ENCODE results near the gene ACTL10.

Gene ACTL10

GRCh38 chr20:33650111-33650752, 16.5 kb upstream of the ACTL10 start:
- no peak for DNase-seq

GRCh38 chr20:33650753-33651561, 15.8 kb upstream of the ACTL10 start:
- DNase-seq = no peak

GRCh38 chr20:33651562-33652048, 15.1 kb upstream of the ACTL10 start:
- DNase-seq = no peak

DNA sequence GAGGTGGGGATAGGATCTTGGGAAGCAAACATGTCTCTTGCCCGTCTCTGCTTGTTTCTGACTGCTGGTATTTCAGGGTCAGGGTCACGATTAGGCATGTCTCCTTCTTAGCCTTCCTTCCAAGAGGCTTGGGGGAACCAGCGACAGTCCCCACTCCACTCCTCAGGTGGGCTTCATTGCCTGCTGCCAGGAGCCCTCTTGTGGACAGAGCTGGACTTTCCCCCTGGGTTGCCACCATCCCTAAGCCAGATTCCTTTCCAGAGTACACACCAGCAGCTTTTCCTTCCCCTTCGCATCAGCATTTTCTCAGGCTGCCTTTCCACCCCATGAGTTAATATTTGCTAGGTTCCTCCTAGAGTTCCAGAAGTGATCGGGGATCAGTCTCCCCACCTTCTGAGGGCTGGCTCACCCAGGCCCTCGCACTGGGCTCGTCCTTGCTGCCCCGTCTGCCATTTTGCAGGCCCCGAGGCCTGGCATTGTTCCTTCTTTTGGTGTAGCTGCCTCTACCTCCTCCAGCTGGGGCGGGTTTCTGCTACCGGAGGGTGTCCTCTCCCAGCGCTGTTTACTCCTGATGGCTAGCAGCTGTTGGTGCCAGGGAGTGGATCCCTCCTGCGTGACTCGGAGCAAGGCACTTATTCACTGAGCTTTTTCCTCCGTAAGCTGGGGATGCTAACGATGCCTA, 13.4 kb upstream of the ACTL10 start:
- no peak for DNase-seq

DNA sequence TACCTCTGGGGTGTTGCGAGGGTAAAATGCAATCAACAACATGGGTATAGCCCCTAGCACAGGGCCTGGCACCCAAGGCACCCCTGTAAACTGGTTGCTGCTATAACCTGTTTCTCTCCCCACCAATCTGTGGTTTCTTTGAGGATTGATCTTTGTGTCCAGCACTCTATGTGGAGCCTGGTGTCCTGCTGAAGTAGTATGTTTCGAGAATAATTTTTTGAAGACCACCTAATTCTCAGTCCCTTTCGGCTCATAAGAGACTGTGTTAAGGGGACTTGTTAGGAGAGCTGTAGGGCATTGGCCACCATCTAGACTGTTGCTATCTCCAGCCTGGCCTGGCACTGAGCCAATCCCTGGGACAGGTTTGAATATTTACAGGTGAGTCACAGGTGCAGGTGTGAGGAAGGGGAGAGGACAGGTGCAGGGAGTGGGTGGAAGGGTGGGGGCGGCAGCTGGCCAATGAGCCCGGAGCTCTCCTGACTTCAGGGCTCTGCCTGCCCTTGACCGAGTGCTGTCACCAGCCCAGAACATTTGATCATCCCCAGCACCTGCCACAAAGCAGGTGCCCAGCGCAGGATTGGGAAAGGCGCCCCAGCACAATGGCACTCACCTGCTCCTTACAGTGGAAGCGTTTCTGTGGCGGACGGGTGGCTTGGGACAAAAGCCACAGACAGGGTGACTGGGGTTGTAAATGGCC, 12.7 kb upstream of the ACTL10 start:
- peak; percentile 77 for DNase-seq

DNA sequence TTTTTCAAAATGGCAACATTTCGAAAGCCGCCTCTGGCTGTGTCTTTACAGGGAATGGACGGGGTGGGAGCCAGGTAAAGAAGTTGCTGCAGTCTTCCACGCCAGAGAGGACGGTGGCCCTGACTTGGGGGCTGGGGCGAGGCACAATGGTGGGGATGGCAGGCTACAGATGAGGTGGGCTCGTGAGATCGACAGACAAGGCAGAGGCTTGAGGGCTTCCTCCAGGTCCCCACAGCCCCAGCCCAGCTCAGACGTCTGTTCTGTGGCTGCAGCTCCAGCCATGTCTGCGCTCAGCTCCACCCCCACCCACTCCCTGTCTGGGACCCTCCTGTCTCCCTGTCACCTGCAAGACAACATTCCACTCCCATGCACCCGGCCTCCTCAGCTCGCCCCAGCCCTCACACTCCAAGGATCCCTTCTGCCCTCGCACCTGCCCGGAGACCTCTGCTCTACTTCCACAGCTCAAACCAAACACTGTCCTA, 12.0 kb upstream of the ACTL10 start:
- DNase-seq = no peak

DNA sequence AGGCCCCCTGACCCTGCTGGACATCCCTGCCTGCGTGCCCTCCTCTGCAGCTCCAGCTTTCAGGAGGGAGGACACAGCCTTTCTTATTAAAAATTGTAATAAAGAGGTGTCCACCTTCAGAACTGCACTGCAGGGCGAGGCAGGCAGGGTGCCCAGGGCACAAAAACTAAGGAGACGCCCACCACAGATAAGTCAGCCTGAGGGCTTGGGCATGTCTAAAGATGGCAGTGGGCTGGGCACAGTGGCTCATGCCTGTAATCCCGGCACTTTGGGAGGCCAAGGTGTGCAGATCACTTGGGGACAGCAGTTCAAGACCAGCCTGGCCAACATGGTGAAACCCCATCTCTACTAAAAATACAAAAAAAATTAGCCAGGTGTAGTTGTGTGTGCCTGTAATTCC, 11.6 kb upstream of the ACTL10 start:
- DNase-seq = no peak

DNA sequence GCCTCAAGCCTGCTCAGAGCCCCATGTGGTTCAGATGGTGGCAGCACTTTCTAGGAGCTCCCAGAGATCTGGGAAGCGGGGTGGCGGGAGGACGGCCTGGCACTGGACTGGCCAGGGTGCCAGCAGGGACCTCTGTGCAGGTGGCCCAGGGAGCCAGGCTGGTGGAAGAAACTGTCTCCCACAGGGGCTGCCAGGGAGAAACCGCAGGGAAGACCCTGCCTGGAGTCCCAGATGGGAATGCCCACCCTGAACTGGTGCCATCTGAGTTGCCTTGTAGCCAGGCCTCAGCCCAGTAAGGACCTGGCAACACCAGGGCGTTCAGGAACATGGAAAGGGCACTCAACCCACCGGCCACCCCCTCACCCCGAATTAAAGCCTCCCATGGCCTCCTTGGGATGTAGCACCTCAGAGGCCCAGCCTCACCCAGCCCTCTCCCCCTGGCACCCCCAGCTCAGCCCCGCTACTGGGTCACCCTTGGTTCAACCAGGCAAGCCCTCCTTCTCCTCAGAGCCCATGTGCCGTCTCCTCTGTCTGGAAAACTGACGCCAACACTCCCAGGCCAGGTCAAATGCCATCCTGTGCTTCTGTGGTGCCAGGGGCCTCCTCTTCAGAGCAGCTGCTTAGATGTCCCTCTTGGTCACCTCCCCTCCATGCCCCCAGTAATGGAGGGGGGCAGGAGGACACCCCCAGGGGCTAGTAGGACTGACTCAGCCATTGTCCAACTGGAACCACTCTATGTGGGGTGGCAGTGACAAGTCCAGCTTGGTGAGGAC, 10.5 kb upstream of the ACTL10 start:
- no peak for DNase-seq

- DNase-seq = no peak
These were observed 9.7 kb upstream of the ACTL10 start for GRCh38 chr20:33656783-33657703.

- no peak for DNase-seq
These were observed 9.0 kb upstream of the ACTL10 start for GRCh38 chr20:33657704-33658095.

DNA sequence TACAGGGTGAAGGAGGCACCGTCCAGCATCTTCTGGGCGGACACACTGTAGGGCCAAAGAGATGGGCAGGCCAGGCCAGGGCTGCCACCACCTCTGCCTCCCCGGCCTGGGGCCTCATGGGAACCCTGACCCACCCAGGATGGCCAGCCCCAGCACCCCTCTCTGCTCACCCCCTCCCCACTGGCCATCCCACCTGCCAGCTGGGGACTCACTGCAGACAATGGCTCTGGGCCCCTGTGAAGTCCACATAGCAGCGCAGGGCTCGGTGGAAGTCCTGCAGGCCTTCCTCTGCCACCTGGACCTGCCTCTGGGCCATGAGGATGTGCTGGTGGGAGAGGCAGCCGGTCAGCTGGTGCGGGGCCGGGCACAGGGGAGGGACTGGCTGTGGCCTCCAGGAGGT, 8.2 kb upstream of the ACTL10 start:
- DNase-seq = no peak

GRCh38 chr20:33658929-33659328, 7.8 kb upstream of the ACTL10 start:
- DNase-seq = no peak

- no peak for DNase-seq
These were observed 7.3 kb upstream of the ACTL10 start for GRCh38 chr20:33659341-33660034.

DNA sequence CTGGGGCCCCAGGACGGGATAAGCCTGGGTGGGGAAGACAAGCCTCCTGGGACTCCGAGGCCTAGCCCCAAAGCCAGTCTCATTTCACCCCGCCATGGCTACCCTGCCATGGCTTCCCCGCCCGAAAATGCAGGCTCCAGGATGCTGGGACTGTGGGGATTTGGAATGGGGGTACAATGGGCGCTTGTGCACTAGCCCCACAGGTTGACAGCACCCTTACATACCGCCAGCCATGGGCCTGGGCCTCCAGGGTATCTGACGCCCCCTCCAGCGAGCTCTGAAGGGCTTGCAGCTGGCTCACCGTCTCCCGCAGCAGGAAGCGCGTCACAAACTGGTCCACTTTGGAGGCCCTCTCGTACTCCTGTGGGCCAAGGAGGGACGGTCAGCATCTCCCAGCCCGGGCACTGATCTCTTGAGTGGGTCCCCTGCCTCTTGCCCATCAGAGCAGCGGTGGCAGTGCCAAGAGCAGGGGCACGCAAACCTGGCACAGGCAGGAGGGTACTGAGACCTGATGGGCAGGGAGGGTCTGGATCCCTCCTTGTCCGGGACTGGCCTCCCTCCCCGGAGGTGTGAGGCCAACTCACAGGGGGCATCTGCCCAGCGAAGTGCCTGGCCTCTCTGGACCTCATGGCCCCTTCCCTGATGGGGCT, 6.6 kb upstream of the ACTL10 start:
- no peak for DNase-seq

- DNase-seq = no peak
These were observed 6.1 kb upstream of the ACTL10 start for GRCh38 chr20:33660685-33661058.

DNA sequence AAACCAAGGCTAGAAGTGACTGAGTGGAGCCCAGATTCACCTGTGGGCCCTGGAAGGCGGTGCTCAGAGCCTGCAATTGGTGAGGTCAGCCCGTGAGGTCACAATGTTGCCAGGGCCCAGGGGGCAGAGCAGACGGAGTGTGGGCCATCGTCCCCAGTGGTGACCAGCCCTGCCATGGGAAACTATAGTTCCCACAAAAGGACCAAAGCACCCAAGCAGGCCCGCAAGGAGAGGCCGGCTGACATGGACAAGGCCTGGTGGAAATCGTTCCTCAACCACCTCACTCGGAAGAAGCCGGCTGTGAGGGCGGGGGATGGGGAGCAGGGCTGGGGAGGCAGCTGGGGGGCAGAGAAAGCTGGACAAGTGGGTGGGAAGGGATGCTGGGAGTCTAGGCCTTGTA, 4.6 kb upstream of the ACTL10 start, which contains the start of gene C20orf144:
Gene C20orf144, plus strand, starts transcription at position 156 of the 400 bp plus-strand sequence. Its CDS starts 19 bp downstream, at position 175.
- DNase-seq = no peak

- peak; percentile 38 for DNase-seq
These were observed 3.3 kb upstream of the ACTL10 start for GRCh38 chr20:33663161-33664084.

- DNase-seq = no peak
These were observed 2.5 kb upstream of the ACTL10 start for GRCh38 chr20:33664085-33664761.

Measured in NCI-H1417 treated with DMSO at 0.1 percent for 48 hours (cell line).